Lower lobe of right lung (tissue), 2 donors: ENCODE results near the gene GAS7. TPM values are rescaled to one million over a fixed set of nuclear protein-coding genes. Genes with fewer than 3 reads are reported as not detected.

Experiments
- ATAC-seq, 2 donors: fragments of 200-7000 bp; cut with Tn5 transposase; one replicate each; pipeline ENCODE4 v1.9.1; 2020 to 2022; ENCODE audit warnings: mild to moderate bottlenecking in 2 of 2, moderate library complexity in 2 of 2
- DNase-seq: peaks from one replicate; pipeline ENCODE4 v3.0.0-alpha.2; 2020
- H3K27ac ChIP-seq: fragments of 200-600 bp; one replicate; pipeline ENCODE4 v1.8.0; 2022
- H3K27me3 ChIP-seq: fragments of 200-600 bp; one replicate; pipeline ENCODE4 v1.8.0; 2022; ENCODE audit warnings: low read depth
- H3K36me3 ChIP-seq: fragments of 200-600 bp; one replicate; pipeline ENCODE4 v1.8.0; 2022; ENCODE audit warnings: mild to moderate bottlenecking
- H3K4me1 ChIP-seq: fragments of 200-600 bp; one replicate; pipeline ENCODE4 v1.8.0; 2022
- H3K4me3 ChIP-seq: fragments of 200-600 bp; one replicate; pipeline ENCODE4 v1.8.0; 2022; ENCODE audit warnings: mild to moderate bottlenecking
- H3K9me3 ChIP-seq: fragments of 200-600 bp; one replicate; pipeline ENCODE4 v1.8.0; 2022
- intact Hi-C: fragments of 100-400 bp; cut with DNase I; formaldehyde crosslinking; loops from one replicate; pipeline ENCODE4 v1.11.0; 2022
- total RNA-seq: library from RNA; stranded (reverse); fragmentation: NEBNext Ultra II Directional; extraction: Animal tissue kit (Norgen Biotek cat#: 25700); gene quantifications from one replicate; pipeline ENCODE4 v1.2.1, GENCODE V29; 2021
- TF ChIP-seq, protein P1 (sequence below): fragments of 200-600 bp; IDR thresholded peaks from one replicate; pipeline ENCODE4 v1.8.0; 2022; ENCODE audit warnings: antibody characterized with exemption, mild to moderate bottlenecking
- donor health status: DM: no; HTN: yes; CAD: no; lungs with severe emphysema.

Gene GAS7
- total RNA-seq, 1 donor from 2014 or later = 54.1 TPM

DNA sequence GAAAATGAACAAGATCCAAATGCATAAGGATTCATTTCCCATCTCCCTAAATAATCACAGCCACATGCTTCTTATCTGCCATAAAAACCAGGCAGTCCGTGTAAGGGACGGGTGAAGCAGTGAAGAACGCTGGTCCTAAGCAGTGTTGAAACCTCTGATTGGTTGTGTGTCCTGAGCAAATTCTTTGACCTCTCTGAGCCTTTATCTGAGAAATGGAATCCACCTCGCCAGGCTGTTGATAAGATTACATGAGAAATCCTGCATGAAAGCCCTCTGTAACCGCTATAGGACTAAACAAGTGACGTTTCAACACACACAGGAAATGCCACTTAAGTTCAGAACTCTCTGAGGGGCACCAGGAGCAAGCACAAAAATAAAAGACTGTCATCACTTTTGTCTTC lies 26.8 kb downstream of the GAS7 start:
- no peak for ATAC-seq
- H3K27ac ChIP-seq = no peak overlapping the region
- TF ChIP-seq, protein P1, sequence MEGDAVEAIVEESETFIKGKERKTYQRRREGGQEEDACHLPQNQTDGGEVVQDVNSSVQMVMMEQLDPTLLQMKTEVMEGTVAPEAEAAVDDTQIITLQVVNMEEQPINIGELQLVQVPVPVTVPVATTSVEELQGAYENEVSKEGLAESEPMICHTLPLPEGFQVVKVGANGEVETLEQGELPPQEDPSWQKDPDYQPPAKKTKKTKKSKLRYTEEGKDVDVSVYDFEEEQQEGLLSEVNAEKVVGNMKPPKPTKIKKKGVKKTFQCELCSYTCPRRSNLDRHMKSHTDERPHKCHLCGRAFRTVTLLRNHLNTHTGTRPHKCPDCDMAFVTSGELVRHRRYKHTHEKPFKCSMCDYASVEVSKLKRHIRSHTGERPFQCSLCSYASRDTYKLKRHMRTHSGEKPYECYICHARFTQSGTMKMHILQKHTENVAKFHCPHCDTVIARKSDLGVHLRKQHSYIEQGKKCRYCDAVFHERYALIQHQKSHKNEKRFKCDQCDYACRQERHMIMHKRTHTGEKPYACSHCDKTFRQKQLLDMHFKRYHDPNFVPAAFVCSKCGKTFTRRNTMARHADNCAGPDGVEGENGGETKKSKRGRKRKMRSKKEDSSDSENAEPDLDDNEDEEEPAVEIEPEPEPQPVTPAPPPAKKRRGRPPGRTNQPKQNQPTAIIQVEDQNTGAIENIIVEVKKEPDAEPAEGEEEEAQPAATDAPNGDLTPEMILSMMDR = no peak
- intact Hi-C loops = no loop called here
- DNase-seq = no peak
- peaks cover 17% of the 10 kb centered on the region for H3K4me1 ChIP-seq
- H3K27me3 ChIP-seq = no peaks in the 10 kb centered on the region
- H3K36me3 ChIP-seq = no peaks in the 10 kb centered on the region
- no peaks in the 10 kb centered on the region for H3K9me3 ChIP-seq
- H3K4me3 ChIP-seq = no peak overlapping the region

DNA sequence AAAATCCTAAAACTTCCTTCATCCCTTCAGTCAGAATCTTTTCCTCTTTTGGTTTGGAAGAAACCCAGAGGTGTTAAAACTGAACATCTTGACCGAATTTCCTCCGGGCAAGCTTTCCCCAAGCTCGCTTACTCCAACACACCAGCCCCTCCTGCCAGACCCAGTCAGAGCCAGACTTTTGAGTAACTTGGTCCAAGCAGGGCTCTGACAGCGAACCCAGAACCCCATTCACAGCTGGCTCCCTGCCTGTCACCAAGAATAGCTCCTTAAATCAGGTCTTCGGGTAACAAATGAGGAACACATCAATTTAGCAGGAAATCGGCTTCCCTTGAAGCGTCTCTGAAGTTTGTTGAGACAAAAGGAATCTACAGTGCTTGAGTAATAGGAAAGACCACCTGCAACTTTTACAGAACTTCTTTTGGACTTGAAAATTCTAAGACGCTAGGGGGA lies 27.3 kb downstream of the GAS7 start:
- intact Hi-C loops = no loop called here
- no peaks in the 10 kb centered on the region for H3K36me3 ChIP-seq
- DNase-seq = no peak
- no peaks in the 10 kb centered on the region for H3K9me3 ChIP-seq
- H3K27ac ChIP-seq = no peak overlapping the region
- H3K4me1 ChIP-seq = peaks cover 17% of the 10 kb centered on the region
- TF ChIP-seq, protein P1 = no peak
- no peaks in the 10 kb centered on the region for H3K27me3 ChIP-seq
- no peak overlapping the region for H3K4me3 ChIP-seq
- ATAC-seq = peak in 1 of 2 donors; percentile 33

DNA sequence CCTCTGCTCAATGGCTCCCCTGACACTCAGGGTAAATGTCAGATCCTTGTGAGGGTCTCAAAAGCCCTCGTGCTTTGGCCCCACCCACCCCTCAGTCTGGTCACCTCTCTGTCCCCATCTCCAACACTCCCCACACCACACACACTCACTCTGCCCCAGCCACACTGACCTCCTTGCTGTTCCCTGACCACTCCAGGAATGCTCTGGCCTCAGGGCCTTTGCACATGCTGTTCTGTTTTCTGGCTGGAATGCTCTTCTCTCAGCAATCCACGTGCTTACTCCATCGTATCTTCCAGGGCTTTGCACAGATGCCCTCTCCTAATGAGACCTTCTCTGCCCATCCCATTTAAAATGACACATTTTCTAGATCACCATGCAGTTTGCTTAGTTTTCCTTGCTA lies 28.2 kb downstream of the GAS7 start:
- no peaks in the 10 kb centered on the region for H3K36me3 ChIP-seq
- no peak overlapping the region for H3K4me3 ChIP-seq
- DNase-seq (no peak), ATAC-seq (no peak)
- TF ChIP-seq, protein P1 = no peak
- H3K9me3 ChIP-seq = no peaks in the 10 kb centered on the region
- intact Hi-C loops = no loop called here
- H3K27ac ChIP-seq = no peak overlapping the region
- H3K27me3 ChIP-seq = no peaks in the 10 kb centered on the region
- H3K4me1 ChIP-seq = peaks cover 17% of the 10 kb centered on the region

DNA sequence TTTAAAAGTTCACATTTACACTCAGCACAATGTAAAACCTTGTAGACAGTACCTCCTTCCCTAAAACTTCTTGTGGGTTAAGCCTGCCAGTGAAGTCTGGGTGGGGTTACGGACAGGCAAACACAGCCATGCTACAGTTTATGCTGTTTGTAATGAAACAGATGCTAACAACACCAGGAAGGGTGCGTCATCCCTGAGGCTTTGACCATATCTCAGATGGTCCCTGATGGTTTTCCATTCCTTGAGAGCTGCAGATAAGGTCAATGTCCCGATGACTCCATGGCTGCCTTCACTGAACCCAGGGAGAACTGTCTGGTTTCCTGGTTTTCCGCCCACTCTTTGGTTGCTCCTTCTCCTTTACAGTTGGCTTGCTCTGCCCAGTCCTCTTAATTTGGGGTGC lies 29.1 kb downstream of the GAS7 start:
- intact Hi-C loops = no loop called here
- no peaks in the 10 kb centered on the region for H3K27me3 ChIP-seq
- DNase-seq = no peak
- H3K36me3 ChIP-seq = no peaks in the 10 kb centered on the region
- peaks cover 17% of the 10 kb centered on the region for H3K4me1 ChIP-seq
- no peak overlapping the region for H3K4me3 ChIP-seq
- TF ChIP-seq, protein P1 = no peak
- peak in 1 of 2 donors; percentile 15 for ATAC-seq
- H3K9me3 ChIP-seq = no peaks in the 10 kb centered on the region
- no peak overlapping the region for H3K27ac ChIP-seq

DNA sequence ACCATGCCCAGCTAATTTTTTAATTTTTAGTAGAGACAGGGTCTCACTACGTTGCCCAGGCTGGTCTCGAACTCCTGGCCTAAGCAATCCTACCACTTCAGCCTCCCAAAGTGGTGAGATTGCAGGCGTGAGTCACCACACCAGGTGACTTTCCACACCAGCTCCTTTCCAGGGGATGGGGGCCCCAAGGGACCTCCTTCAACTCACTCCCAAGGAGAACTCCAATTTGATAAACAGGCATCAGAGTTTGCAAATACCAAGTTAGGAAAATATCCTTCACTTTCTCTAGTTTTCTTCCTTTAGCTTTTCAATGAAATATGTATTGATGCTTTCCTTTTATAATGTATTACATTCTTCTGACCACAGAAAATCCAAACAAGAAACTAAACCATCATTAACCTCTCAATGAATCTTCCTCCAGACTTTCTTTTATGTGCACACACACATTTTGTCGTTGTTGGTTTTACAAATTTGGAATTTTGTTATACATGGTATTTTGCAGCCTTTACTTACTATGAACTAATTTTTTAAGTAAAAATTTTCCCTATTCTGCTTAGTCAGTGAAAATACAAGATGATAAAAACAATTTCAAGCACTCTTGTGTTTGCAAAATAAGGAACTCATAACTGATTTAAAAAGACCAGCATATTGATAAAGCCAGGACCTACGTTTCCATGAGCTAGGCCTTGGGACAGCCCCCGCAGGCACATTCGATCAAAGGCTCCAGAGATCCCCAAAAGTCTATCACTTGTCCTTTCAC lies 32.0 kb downstream of the GAS7 start:
- peaks cover 8% of the 10 kb centered on the region for H3K4me1 ChIP-seq
- intact Hi-C loops = no loop called here
- ATAC-seq = no peak

More for the DNA sequence above, 32.0 kb downstream of the GAS7 start:
- Histone ChIP-seq H3K4me3 (no peak overlapping the region), H3K36me3 (no peaks in the 10 kb centered on the region), H3K27ac (no peak overlapping the region), H3K27me3 (no peaks in the 10 kb centered on the region), H3K9me3 (no peaks in the 10 kb centered on the region)
- TF ChIP-seq, protein P1 = no peak
- no peak for DNase-seq
